Mucosa of gallbladder (tissue), 1 donor: ENCODE measurements around the gene KDM2B. TPM values are rescaled to one million over a fixed set of nuclear protein-coding genes. Genes with fewer than 3 reads are reported as not detected.
"Not testable (repeated sequence)": the region's sequence is repeated elsewhere in the genome, so short reads cannot be mapped to it uniquely, and the experiment has no call there.

ENCODE experiments used
- DNase-seq: peaks from one replicate; pipeline ENCODE4 v3.0.0-alpha.2; 2020; ENCODE audit warnings: low spot score
- total RNA-seq: library from RNA; stranded (reverse); gene quantifications from one replicate; pipeline ENCODE4 v1.2.1, GENCODE V29; 2021
- donor health status: DM: no; HTN: no; CAD: no.

KDM2B gene
- total RNA-seq, 1 donor from 2014 or later: 26.9 TPM

DNA sequence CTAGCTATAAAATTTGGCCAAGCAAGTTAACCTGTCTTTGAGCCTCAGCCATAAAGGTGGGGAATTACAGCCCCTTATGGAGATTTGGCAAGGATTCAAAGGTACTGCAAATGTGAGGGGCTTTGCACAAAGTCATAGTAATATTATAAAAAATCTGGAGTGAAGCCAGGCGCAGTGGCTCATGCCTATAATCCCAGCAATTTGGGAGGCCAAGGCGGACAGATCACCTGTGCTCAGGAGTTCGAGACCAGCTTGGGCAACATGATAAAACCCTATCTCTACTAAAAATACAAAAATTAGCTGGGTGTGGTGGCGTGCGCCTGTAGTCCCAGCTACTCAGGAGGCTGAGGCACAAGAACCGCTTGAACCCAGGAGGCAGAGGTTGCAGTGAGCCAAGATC is 4.1 kb upstream of the KDM2B start:
- not testable (repeated sequence) for DNase-seq

DNA sequence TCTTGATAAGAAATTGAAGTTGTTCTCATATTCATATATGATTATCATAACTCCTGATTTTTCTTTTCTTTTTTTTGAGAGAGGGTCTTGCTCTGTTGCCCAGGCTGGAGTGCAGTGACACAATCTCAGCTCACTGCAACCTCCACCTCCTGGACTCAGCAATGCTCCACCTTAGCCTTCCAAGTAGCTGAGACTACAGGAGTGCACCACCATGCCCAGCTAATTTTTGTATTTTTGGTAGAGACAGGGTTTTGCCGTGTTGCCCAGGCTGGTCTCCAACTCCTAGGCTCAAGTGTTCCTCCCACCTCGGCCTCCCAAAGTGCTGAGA is 2.5 kb upstream of the KDM2B start:
- DNase-seq: not testable (repeated sequence)

GRCh38 chr12:121582583-121583333 is 1.9 kb upstream of the KDM2B start:
- DNase-seq: no peak

GRCh38 chr12:121581686-121582429 is 1.0 kb upstream of the KDM2B start:
- DNase-seq: peak; percentile 38

DNA sequence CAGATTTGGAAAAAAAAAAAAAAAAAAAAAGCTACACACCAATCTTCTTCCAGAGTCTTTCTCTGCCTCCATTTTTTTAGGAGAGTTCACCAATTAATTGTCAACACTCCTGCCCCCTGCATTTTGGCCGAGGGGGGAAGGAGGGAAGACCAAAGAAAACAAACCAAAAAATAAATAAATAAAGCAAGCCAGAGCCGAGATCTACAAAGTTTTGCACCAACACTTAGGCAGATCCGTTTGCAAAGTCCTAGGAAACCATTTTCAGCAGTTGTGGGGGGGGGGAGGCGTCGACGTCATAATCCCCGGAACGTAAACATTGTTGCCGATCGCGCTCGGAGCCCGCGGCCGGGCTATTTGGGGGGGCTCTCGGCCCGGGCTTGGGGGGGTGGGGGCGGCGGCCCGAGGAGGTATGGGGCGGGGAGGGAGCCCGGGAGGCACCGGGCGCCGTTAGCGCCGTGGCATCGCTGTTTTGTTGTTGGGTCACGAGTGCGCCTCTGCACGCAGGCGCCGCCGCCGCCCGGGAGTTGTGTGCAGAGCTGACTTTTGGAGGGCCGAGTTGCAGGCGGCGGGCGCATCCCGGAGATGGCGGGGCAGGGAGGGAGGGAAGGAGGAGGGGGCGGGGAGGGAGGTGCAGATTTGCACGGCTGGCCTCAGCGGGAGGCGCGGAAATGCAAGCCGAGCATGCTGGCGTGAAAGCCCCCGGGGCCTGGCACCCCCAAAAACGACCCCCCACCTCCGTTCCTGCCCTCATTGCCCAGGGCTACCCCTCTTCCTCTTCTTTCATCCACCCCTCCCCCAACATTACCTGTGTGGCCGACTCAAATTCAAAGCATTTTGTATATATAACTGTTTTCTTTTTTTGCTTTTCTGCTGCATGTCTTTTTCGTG is 598 bp downstream of the KDM2B start:
- peak; percentile 78 for DNase-seq

DNA sequence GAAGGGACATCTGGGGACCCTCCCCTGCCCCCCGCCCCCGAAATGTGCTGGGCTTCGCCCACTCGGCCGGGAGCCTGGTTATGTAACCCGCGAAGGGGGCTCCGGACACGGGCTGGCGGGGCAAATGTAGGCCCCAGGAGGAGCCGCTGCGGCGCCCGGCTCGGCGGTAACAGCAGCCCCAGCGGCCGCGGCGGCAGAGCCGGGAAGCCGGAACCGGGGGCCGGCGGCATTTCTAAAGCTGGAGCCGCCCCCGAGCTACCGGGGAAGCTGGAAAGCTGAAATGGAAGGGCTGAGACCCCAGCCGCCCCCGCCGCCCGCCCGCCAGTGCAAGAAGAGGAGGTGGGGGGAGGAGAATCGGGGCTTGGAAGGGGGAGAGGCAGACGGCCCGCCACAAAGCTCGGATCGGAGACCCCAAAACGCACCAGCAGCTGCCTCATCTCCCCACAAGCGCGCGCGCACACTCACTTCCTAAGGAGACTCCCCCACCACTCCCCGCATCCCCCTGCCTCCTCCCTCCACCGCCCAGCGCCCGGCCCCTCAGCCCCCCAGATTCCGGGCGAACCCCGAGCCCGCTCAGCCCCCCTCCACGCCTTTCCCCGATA is 1.5 kb downstream of the KDM2B start:
- DNase-seq: no peak

DNA sequence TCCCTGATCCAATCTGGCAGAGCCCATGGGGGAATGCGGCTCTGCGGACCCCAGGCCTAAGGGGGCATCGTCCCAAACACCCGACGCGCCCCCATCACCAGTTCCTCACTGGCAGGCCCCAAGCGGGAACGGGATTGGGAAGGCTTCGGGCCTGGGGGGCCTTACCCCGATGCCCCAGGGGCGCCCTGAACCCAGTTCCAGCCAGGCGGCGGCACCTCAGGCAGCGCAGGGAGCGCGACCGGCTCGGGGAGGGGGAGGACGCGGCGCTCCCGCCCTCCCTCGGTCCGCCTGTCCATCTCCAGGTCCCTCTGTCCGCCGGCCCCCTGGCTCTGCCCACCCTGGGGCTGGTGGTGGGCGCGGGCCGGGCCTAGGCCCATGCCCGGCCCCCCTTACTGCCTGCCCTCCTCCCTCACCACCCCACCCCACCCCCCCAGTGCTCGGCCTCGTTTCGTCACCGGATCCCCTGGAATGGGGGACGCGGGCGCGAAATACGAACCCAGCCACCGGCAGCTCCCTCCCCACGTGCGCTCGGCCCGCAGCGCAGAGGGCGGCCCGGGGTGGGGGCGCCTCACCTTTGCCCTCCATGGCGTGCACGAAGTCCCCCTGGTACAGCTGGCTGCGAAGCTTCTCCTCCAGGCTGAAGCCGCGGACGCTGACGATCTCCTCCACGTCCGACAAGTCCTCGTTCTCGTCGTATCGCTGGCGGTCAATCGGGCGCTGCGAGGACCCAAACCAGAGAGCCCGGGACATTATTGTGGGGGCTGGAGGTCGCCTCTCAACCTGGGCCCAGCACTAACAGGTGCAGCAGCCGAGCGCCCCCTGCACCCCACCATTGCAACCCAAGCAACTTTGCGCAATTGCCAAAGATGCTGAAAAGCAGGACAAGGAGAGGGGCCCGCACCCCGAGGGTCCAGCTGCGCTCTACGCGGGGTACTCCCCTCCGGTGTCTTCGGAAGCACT is 2.3 kb downstream of the KDM2B start:
- DNase-seq: no peak

DNA sequence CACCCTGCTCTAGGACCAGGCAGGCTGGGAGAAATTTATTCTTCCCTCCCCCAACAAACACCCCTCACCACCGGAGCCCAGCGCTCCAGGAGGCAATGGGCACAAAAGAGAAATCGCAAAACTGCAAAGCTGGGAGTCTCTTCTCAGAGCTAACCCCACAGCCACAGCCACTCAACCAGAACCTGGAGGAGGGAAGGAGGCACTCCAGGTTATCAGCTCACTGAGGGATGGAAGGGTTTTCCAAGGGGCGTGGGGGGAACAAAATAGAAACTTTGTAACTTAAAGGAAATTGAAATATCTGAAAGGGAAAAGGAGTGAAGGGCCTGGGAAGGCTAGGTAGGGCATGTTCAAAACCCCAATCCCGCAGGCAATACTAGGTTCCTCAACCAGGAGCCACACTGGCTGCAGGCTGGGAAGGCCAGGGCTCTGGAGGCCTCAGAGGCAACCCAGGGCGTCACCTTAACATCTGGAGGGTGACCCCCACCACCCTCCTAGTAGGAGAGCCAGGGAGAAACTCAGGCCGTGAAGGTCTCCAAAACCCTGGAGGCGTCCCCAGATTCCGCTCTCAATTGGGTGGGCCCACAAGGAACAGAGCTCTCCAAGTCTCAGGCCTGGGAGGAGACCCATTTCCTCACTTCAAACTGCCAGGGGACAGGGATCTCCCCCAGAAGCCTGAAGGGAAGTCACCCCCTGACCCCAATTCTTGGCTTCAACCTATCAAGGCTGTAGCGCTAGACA is 3.2 kb downstream of the KDM2B start:
- no peak for DNase-seq

GRCh38 chr12:121576851-121577391 is 3.9 kb downstream of the KDM2B start:
- no peak for DNase-seq

- DNase-seq: no peak
Observed at GRCh38 chr12:121575952-121576625, 4.7 kb downstream of the KDM2B start.

DNA sequence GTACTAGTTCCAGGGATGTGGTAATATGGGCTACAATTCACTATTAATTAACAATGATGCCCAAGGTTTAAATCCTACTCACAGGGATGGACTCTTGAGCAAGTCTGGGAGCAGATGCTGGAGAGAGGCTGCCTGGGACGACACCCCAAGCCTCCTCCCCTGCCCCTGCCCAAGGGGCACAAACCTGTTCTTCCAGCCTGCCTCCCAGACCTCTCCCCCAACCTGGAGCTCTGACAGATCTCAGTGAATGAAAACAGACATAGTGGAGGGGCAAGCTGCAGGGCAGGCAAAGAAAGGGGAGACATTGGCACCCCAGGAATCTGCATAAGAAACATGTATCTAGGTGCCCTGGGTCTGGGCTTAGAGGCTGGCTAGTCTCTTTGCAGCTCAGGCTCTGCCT is 5.8 kb downstream of the KDM2B start:
- DNase-seq: no peak

- no peak for DNase-seq
Observed at GRCh38 chr12:121574025-121574424, 6.8 kb downstream of the KDM2B start.

DNA sequence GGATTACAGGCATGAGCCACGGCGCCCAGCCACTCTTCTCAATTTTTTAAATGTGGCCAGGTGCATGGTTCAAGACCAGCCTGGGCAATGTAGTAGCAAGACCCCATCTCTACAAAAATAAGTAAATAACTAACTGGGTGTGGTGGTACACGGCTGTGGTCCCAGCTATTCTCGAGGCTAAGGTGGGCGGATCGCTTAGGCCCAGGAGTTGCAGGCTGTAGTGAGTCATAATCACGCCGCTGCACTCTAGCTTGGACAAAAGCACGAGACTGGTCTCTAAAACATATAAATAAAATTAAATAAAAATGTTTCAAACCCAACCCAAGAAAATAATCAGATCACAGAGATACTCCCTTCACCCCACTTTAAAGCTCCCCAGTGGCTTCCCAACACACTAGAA is 8.9 kb downstream of the KDM2B start:
- DNase-seq: no peak

DNA sequence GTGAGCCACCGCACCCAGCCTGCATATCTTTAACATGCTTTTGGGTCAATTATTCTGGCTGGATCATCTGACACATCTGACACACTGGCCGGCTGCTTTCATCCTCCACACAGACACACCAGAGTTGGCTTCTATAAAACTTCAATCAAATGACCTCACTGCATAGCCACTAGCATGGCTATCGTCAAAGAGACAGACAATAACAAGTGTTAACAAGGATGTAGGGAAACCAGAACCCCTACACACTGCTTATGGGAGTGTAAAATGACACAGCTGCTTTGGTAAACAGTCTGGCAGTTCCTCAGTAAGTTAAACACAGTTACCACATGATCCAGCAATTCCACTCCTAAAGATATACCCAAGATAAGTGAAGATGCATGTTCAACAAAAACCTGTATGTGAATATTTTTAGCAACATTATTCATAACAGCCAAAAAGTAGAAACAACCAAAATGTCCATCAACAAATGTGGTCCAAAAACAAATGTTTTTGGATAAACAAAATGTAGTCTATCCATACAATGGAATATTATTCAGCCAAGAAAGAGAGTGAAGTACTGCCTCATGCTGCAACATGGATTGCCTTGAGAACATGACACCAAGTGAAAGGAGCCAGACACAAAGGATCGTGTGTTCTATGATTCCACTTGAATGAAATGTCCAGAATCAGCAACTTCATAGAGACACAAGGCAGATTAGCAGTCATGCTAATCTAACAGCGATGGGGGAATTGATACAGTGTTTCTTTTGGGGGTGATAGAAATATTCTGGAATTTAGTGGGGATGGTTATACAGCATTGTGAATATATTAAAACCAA is 10.1 kb downstream of the KDM2B start:
- no peak for DNase-seq

DNA sequence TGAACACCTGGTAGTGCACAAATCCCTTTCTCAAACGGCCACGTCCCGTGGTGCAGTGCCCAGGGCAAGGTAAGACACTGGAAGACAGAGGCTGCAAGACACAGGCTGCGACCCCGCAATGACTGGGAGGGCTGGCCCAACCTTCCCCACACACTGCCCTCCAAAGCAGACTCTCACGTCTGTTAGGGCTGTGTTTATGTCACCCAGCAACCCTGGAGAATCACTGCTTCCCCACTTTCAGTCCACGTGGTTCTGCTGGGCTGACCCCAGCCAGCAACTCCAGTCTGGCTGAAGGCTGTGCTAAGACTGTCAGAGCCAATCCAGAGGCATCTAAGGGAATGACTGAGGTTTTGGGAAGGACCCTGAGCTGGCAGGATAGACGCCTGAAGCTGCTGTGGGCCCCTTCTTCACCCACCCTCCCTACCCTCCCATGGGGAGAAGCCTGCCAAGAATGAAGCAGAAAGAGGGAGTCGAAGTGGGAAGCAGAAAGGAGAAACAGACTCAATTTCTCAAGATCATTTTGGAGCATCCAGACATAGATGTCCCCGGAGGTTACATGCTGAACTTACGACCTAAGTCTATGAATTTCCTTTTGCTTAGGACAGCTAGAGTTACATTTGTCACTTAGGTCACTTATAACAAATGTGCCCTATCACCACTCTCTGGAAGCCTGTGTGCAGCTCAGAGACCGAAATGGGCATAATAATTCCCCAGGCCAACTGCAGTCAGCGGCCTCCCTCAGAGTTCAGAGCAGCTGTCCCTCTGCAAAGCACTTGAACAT is 11.7 kb downstream of the KDM2B start:
- peak; percentile 27 for DNase-seq

DNA sequence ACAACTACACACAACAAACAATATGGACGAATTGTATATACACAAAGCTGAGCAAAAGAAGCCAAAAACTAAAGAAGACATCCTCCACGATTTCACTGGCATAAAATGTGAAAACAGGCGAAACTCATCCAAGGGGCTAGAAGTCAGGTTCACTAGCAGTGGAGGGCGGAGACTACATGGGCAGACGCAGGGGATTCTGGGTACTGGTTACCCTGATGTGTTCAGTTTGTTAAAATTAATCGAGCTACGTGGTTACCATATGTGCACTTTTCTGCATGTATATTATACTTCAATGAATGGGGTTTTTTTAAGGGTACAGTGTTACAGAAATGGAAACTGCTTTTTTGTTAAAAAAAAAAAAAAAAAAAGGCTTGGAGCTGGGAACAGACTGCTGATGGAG is 12.3 kb downstream of the KDM2B start:
- no peak for DNase-seq

GRCh38 chr12:121565076-121565475 is 15.7 kb downstream of the KDM2B start:
- no peak for DNase-seq

- DNase-seq: no peak
Observed at GRCh38 chr12:121562488-121562887, 18.3 kb downstream of the KDM2B start.
